Left colon (tissue), 2 donors: Measurements from ENCODE around the gene FRK. TPM values are rescaled to one million over a fixed set of nuclear protein-coding genes. Genes with fewer than 3 reads are reported as not detected.
A peak's percentile ranks its signal among the peaks of the same experiment; 100 is the strongest.

Experiments
- ATAC-seq: fragments of 200-7000 bp; cut with Tn5 transposase; one replicate; pipeline ENCODE4 v1.9.1; 2020; ENCODE audit warnings: mild to moderate bottlenecking, moderate library complexity
- DNase-seq, 2 donors: peaks; one replicate each; pipeline ENCODE4 v3.0.0-alpha.2; 2020
- intact Hi-C, 2 donors: fragments of 100-400 bp; cut with DNase I in 1 of 2; cut with micrococcal nuclease in 1 of 2; formaldehyde crosslinking; loops; one replicate each; pipeline versions ENCODE4 v1.11.2 to v1.14.0; 2022; cut with DNase I, micrococcal nuclease
- total RNA-seq, 2 donors: library from RNA; stranded (reverse); fragmentation: NEBNext Ultra II Directional; extraction: Animal tissue kit (Norgen Biotek cat#: 25700); gene quantifications; one replicate each; pipeline ENCODE4 v1.2.1, GENCODE V29; 2021
- donor health status: DM: no; HTN: no; CAD: no.
- donor health status: DM: yes; HTN: yes; CAD: no.

FRK gene
- total RNA-seq, 2 donors from 2014 or later = 22.6 to 27.6 TPM

DNA sequence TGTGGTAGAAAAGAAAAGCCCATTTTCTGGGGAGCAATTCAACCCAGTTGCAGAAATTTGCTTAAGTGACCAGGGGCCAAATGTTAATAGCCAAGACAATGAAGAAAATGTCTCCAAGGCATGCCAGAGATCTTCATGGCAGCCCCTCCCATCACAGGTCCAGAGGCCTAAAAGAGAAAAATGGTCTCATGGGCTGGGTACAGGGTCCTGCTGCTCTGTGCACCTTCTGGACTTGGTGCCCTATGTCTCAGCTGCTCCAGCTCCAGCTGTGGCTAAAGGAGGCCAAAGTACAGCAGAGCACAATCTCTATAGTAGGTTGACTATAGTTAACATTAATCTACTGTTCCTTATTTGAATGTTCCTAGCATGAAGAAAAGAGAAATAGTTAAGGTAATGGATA, 44.7 kb downstream of the FRK start:
- peak; percentile 76 for ATAC-seq
- DNase-seq = peak; percentile 29 to 52
- intact Hi-C loops = no loop called here

DNA sequence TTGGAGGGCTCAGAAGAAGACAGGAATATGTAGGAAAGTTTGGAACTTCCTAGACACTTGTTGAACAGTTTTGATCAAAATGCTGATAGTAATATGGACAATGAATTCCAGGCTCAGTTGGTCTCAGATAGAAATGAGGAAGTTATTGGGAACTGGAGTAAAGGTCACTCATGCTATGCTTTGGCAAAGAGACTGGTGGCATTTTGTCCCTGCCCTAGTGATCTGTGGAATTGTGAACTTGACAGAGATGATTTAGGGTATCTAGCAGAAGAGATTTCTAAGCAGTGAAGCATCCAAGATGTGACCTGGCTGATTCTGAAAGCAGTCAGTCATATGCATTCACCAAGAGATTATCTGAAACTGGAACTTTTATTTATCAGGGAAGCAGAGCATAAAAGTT, 45.1 kb downstream of the FRK start:
- ATAC-seq = peak; percentile 12
- intact Hi-C loops = no loop called here
- no peak for DNase-seq

DNA sequence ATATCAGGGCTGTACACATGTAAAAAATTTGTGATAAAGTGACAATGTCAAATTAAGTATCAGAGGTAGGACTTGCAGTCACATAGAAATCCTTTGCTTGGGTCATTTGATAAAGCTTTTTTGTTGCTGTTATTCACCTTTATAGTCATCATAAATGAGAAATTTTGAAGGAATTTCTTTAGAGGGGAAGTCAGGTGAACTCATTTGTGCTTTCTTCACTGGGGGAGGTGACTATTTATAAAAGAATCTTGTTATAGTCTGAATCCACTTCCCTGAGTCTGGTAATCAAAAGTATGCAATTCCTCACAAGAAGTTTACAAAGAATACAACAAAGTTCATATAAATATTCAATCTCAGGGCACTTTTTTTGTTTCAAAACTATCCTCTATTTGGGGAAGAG, 47.7 kb downstream of the FRK start:
- intact Hi-C loops = loop anchor here in 1 of 2 donors (5.0 kb wide), 1 partner anchor 89 kb away; the partner anchor contains the start of gene NT5DC1
- DNase-seq (no peak), ATAC-seq (no peak)

DNA sequence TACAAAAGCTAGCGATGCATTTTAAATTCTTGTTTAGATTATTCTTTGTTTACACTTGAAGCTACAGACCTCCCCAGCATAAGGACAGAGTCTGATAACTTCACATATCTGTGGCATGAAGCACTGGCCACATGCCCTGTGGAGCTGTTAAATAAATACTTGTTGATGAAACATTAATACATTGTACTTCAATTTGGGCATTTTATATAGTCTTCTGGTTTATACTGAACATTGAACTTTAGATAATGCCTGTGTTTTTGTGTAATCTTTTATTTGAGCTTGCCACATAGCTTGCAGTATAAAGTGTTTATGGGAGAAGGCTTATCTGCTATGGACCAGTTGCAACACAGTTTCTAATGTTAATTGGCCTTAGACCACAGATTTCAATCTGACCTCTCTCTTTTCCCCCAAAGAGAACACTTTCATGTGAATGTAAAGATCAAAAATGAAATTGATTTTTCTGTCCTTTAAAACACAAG, 48.2 kb downstream of the FRK start:
- intact Hi-C loops = loop anchor here in 1 of 2 donors (5.0 kb wide), 1 partner anchor 90 kb away; the partner anchor contains the start of gene NT5DC1
- ATAC-seq = peak; percentile 57
- no peak for DNase-seq

DNA sequence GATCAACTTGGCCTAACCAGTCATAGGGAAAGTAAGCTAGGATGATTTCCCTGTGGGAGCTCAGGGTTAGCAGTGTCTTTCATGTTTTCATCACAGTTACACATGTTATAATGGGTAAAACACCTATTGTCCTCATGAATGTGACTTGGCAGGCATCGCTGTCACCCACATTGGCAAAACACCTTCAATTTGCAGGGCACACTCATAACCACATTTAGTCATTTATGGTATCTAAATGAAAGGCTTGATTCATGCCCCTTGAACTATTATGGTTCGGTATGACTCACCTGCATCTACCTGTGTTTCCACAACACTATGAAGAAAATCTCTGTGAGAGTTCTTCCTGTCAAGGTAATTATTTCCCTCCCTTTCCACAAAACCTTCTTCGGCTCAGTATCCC, 49.2 kb downstream of the FRK start:
- DNase-seq = peak in 1 of 2 donors; percentile 34
- intact Hi-C loops = loop anchor here in 1 of 2 donors (5.0 kb wide), 1 partner anchor 91 kb away; the partner anchor contains the start of gene NT5DC1

DNA sequence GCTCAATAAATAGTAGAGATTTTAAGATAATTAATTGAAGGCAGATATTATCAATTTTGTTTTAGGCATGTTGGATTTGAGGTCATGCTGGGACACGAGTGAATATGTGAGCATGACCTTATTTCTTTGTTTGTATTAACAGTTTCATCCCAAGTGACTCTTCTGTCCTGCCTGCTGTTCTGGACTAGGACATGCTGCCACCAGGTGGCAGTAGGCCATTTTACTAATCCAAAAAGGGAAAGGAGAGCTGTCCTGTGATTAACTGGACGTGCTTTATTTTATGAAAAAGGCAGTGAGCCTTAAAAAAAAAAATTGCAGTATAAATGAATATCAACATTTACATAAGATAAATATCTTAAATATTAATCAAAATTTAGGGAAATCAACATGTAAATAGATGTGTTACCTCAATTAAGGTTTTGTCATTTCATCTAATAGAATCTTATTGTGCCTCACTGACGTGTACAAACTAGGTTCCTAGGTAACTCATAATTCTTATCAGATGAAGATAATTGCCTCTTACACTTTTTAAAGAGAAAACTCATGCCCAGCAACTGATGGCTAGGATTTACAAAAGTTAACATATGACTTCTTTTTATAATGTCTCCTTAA, 49.8 kb downstream of the FRK start:
- intact Hi-C loops = loop anchor here in 1 of 2 donors (5.0 kb wide), 1 partner anchor 91 kb away; the partner anchor contains the start of gene NT5DC1
- DNase-seq (peak; percentile 64 to 87), ATAC-seq (peak; percentile 70)

More for the DNA sequence above, 49.2 kb downstream of the FRK start:
- peak; percentile 77 for ATAC-seq

DNA sequence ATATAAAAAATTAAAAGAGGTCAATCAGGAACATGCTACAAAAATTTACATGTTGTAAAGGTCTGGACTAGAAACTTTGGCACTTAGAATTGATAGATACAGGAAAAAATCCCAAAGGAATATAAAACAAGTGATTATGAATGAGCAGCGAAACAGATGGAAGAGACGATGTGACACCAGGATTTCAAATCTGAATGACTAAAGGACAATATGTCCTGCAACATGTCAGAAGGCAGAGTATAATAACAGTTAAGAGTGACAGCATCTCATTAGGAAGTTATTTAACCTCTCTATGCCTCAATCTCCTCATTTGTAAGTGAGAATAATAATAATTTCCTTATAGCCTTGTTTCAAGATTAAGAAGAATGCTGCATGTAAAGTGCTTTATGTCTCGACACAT, 50.3 kb downstream of the FRK start:
- DNase-seq (no peak), ATAC-seq (no peak)
- intact Hi-C loops = loop anchor here in 1 of 2 donors (5.0 kb wide), 1 partner anchor 92 kb away; the partner anchor contains the start of gene NT5DC1

DNA sequence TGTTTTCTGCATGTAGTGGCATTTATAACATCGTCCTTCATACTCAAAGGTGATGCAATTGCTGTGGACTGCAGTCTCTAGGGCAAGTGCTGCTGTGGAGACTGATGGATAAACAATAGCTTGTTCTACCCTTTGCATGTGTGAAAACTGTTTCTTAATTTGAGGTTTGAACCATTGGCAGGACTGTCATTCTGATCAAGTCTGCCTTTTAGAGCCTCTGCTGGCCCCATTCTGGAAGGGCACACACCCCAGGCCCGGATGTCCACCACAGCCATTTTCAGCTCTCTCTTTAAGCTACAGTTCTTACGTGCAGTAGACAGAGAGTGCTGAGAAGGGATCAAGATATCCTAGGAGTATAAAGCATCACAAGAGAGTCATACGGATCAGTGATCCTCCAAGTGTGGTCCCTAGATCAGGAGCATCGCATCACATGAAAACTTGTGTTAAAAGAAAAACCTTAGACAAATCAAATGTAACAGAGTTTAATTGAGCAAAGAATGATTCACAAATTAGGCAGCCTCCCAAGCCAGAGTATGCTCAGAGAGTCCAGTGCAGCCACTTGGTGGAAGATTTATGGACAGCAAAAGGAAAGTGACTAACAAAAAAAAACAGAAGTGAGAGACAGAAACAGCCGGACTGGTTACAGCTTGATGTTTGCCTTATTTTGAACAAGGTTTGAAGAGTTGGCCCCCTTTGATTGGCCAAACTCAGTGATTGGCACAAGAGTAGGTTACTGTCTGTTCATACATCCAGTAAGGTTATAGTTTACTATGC, 52.0 kb downstream of the FRK start:
- intact Hi-C loops = no loop called here
- DNase-seq = no peak
- ATAC-seq = no peak

DNA sequence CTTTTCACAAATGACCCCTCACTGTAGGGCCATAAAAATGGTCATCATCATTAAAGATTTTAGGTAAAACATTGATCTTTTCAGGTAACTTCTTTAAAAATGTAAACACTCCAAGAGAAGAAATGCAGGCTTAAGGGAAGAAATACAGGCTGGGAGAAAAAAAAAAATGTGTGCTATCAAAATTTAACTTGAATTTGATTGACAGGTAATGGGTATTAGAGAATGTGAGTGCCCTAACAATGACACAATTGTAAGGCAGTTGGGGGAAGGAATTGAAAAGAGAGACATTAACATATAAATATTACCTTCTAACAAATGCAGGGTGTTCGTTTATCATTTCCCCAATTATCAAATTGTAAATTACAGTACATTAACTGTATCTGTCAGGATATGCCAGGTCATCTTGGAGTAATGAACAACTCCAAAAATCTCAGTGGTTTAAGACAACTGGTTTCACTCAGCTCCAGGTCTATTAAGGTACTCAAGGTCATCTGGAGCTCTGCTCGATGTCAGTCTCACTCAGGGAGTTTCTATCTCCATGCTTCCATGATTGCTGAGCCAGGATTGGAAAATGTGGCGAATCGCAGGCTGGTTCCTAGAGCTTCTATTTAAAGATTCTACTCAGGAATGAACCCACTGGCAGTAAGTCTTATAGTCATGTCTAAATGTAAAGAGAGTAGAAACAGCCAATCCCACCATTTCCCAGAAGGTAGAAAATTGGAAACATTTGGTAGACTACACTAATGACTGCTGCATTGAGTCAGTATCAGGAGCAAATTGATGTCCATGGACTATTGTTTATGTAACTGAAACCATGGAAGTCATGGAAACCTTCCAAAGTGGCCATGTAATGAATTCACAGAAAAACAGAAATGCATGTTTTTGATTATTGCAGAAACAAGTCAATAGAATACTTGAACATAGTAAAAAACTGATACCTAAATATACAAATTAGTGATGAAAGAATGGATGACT, 55.6 kb downstream of the FRK start:
- intact Hi-C loops = no loop called here
- no peak for ATAC-seq
- no peak for DNase-seq

DNA sequence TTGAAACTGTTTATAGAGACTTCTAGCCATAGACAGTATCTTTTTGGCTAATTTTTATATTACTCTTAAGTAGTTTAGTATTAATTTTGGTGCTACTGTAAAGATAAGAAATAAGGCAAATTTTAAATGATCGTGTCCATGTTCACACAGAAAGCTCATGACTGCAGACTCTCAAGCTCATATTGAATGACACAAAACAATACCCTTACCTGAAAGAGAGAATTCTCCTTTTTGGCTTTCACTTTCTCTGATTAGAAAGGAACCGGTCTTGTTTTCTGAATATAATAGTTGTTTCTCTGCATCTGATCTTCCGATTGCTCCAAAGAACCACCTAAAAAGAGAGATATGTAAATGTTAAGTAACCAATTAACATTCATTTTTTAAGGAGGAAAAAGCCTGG, 57.0 kb downstream of the FRK start:
- intact Hi-C loops = no loop called here
- ATAC-seq (no peak), DNase-seq (no peak)

DNA sequence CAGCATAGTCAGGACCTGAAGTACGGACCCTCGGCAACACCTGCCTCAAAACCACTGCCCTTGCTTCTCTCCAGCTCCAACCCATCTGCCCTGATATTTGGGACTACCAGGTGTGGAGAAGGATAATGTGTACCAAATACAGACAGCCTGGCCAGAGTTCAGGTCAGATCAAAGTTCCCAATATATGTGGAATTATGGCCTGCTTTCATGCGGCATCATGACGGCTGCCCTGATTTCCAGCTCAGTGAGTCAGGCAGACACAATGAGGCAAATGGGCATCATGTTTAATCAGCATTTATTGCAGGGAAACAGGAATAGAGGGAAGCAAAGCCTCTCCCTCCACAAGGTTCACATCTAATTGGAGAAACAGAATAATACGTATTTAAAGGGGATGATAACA, 57.9 kb downstream of the FRK start:
- ATAC-seq (no peak), DNase-seq (no peak)
- intact Hi-C loops = no loop called here

DNA sequence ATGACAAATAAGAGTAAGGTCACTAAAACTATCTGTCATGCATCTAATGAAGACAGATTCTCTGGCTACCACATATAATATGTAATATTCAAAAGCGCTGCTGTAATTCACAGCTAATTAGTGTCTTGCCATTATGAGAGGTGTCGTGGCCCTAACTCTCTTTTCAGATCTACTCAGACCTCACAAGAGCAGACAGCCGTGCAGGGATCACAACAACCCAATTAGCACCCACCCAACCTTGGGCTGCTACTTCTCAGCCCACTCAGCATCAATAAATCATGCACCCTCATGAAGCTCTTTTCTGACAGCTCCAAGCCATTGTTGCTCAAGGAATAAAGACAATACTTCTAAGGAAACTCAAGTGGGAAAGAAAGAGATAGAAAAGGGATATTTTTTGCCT, 61.5 kb downstream of the FRK start:
- DNase-seq (no peak), ATAC-seq (no peak)
- intact Hi-C loops = no loop called here

DNA sequence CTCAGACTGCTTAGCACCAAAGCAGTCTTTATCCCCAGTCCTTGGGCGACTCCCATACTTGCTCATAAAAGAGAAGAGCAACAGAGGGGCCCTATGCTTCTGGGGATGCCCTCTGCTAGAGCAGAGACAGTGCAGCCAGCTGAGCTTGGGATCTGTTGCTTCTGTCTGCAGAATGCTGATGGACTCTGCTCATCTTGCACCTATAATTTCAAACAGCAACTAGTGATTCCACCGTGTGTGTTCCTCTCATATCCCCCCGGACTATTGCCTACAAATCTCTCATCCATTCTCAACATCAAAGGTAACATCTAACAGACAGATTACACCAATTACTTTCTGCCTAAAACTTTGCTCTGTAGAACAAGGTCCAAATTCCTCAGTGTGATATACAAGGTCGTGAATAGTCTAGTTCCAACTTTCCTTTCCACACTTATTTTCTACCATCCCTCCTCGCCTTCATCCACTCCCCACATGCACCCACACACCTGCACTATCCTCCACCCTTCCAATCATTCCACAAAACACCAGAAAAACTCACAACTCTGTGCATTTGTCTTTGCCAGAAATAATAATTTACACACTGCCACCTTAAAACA, 62.6 kb downstream of the FRK start:
- no peak for ATAC-seq
- DNase-seq = no peak
- intact Hi-C loops = no loop called here

DNA sequence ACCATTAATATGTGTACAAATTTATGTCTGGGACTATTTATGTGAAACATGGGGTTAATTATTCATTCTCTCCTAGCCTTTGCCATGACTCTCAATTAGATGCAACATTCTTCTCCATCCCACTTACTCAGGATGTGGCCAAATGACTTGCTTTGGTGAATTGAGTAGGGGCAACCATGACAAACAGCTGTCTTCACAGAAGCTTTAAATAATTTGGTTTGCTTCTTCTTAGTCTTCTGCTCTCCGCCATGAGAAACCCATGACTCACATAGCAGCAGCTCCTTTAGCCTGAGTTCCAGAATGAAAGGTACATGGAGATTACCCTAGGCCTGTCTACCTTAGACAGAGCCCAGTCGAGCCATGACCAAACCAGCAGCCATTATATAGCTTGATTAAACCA, 74.7 kb downstream of the FRK start:
- intact Hi-C loops = no loop called here
- DNase-seq (no peak), ATAC-seq (no peak)

DNA sequence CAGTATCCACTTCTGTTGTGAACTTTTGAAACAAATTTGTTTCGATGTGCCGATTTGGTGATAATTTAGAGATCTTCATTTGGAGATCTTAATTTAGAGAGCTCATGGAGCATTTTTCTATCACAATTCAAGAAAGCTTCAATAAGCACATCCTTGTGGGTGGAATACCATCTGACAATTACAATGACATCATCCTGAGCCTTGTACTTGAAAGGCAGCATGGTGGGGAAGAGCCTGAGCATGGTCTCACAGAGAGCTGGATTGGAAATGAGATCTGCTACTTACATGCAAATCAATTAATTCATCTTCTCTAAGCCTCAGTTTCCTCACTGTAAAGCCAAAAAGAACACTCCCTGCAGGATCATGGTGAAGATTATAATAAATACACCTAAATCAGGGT, 75.9 kb downstream of the FRK start:
- intact Hi-C loops = no loop called here

DNA sequence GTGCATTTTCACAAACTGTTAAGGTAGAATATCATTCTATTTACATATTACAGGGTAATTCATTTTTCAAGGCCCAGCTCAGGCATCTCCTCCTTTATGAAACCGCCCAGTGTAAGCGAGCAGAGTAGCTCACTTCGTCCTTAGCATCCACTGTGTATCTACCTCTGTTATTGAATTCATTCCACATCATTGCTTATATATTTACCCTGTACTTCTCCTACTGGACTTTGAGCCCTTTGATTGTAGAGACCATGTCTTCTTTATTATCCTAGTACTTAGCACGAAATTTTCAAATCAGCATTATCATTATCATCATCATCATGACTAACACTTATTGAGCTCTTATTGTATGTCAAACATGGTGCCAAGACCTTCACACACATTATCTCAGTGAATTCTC, 76.7 kb downstream of the FRK start:
- intact Hi-C loops = no loop called here
- DNase-seq (no peak), ATAC-seq (peak; percentile 77)

More for the DNA sequence above, 75.9 kb downstream of the FRK start:
- DNase-seq (no peak), ATAC-seq (no peak)

DNA sequence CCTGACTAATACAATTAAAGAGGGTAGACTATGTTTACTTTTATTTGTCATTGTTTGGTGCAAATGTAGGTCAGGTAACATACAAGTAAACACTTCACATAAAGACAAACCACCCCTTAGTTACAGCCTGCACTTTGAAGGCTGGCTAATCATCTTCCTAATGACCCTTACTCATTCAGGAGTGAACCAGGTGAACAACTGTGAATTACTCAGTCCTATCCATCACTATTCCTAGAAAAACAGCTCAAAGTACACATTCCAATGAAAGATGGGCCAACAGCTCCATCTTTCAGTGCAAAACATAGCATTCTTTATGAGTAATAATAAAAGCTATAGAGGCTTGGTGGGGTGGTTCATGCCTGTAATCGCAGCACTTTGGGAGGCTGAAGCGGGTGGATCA, 78.2 kb downstream of the FRK start:
- intact Hi-C loops = no loop called here
- DNase-seq (no peak), ATAC-seq (no peak)

DNA sequence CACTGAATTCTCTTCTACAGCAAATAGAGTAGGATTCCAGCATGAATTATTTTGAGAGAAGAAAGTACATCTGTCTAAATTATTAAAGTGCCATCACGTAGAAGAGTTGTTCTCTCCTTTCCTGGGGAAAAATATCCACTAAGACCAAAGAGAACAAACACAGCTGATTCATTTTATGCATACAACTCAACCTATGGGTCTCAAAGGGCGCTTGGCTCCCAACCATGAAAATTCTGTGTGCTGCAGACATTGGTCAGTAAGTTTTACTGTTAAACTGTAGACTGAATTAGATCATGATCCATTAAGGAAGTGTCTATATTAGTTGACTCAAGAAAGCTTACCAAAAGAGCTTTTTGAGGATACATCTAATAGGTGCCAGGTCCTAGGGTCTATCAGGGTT, 83.5 kb downstream of the FRK start:
- ATAC-seq (peak; percentile 97), DNase-seq (peak; percentile 47 to 54)
- intact Hi-C loops = no loop called here
